Prostate gland (tissue), 2 donors: ENCODE measurements around the gene PIRT.

Experiments
- CTCF ChIP-seq, 4 experiments: fragments of 200-600 bp in 2 of 4; fragments of 450-650 bp in 2 of 4; sonication (generic) in 2 of 4; IDR thresholded peaks; 1 replicate in 3 of 4; 2 replicates in 1 of 4; pipeline ENCODE4 v1.5.1; 2016 to 2019; ENCODE audit warnings: antibody characterized with exemption in 4 of 4, mild to moderate bottlenecking in 2 of 4, moderate library complexity in 2 of 4
- POLR2A ChIP-seq: fragments of 450-650 bp; IDR thresholded peaks from one replicate; pipeline ENCODE4 v1.6.1; 2016; ENCODE audit warnings: antibody characterized with exemption, mild to moderate bottlenecking

- TF ChIP-seq CTCF (IDR thresholded peaks at IDR 0.05), result no peak
- TF ChIP-seq POLR2A, result no peak
Measured at GRCh38 chr17:10809605-10810004, 28.3 kb downstream of the PIRT start.
